Ammon's horn (tissue), 1 donor: ENCODE measurements around the gene GDAP1L1.
"Not testable (repeated sequence)": the region's sequence is repeated elsewhere in the genome, so short reads cannot be mapped to it uniquely, and the experiment has no call there.

ENCODE experiments used
- DNase-seq: peaks from one replicate; pipeline ENCODE4 v3.0.0-alpha.2; 2016; ENCODE audit warnings: low spot score

GDAP1L1 gene

DNA sequence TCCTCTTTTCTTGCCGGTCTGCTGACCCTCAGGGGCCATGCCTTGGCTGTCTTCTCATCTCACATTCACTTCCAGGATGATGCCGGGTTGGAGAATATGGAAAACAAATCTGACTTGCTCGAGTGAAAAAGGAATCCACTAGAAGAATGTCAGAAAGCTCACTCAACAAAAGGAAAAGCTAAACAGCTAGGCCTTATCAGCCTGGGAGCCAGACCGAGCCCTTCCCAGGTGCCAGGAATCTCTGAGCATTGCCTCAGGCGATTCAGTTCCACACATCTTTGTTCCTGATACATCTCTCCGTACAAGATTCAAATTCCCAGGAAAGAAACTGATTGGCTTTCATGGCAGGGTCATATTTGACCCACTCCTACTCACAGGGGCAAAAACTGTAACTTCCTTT, 27.3 kb upstream of the GDAP1L1 start:
- DNase-seq = no peak

DNA sequence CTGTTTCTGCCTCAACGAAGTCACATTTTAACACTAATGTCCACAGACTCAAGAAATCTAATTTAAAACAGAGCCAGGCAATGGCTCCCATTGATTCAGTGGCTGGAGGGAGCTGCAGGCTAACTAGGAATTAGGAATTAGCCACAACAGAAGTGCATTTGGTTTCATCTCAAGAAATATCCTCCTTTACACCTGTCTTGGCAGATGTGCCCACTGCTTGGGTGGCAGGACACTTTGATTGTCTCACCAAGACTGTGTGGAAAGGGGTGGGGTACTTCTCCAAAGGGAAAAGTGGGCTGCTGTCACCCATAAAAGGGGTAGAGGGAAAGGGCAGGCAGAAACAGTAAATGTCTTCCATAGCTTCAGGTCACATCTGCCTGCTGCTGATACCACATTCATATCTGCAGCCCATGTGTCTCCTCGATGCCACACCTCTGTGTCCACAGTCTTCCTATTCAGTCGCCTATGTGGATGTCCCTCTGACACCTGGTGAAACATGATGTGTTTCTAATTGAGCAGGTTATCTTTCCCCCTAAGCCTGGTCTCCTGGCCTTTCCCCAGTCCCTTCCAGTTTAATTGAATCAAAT, 25.6 kb upstream of the GDAP1L1 start:
- DNase-seq = no peak

DNA sequence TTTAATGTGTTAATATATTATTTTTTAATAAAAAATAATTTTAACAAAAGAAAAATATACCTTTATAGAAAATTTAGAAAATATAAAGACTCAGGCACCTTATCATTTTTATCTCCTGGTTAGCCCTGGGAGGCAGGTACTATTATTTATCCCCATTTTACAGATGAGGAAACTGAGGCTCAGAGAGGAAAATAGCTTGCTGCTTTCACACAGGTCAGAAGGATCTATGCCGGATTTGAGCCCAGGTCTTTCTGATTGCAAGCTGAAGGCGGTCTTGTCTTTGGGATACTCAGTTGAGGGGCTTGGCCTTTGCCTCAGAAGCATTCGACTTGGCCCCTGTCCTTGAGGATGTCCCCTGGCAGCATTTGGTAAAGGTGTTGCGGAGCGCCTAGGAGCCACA, 25.1 kb upstream of the GDAP1L1 start:
- DNase-seq = no peak

DNA sequence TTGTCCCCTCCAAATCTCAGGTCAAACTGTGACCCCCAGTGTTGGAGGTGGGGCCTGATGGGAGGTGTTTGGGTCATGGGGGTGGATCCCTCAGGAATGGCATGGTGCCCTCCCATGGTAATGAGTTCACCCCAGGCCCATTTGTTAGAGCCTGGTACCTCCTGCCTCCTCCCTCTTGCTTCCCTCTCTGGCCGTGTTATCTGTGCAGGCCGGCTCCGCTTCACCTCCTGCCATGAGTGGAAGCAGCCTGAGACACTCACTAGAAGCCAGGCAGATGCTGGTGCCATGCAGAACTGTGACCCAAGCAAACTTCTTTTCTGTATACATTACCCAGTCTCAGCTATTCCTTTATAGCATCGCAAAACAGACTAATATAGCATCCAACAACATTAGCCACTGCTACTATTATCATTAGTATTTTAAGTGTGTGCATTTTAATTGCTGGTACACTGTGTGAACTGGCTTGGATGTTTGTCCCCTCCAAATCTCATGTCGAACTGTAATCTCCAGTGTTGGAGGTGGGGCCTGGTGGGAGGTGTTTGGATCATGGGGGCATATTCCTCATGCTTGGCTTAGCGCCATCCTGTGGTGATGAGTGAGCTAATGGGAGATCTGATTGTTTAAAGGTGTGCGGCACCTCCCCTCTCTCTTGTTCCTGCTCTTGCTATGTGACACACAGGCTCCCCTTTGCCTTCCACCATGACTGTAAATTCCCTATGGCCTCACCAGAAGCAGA, 24.3 kb upstream of the GDAP1L1 start:
- DNase-seq = no peak

DNA sequence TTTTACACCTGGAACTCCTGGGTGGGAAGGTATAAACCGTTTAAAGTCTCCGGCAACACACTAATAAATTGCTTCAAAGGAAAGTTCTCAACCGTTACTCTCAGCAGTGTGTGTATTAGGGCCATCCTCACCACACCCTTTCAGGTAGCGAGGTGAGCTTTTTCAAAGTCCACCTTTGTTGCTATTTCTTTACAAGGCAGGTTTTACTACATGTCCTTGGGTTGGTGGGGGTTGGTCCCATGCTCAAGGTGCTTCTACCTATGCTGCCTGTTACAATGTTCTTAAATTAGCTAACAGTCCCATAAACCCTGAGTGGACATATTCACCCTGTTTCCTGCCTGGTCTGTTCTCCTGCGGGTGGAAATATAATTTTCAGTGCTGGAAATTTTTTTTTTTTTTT, 23.4 kb upstream of the GDAP1L1 start:
- no peak for DNase-seq

DNA sequence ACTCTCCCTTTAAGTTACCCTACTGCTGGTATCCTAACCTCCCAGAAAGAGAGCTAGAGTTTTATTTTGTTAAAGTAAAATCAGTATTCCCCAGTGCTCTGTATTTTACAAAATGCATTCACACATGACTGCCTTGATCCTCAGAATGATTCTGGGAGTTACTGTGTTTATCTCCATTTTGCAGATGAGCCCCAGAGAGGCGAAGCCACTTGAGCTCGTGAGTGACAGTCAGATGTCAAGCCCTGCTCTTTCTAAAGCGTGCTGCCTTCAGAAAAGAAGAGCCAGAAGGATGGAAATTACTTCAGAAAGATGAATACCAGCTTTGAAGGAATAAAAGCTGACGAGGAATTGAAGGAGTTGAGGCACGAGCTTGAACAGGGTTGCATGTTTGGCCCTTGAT, 22.5 kb upstream of the GDAP1L1 start:
- DNase-seq = no peak

DNA sequence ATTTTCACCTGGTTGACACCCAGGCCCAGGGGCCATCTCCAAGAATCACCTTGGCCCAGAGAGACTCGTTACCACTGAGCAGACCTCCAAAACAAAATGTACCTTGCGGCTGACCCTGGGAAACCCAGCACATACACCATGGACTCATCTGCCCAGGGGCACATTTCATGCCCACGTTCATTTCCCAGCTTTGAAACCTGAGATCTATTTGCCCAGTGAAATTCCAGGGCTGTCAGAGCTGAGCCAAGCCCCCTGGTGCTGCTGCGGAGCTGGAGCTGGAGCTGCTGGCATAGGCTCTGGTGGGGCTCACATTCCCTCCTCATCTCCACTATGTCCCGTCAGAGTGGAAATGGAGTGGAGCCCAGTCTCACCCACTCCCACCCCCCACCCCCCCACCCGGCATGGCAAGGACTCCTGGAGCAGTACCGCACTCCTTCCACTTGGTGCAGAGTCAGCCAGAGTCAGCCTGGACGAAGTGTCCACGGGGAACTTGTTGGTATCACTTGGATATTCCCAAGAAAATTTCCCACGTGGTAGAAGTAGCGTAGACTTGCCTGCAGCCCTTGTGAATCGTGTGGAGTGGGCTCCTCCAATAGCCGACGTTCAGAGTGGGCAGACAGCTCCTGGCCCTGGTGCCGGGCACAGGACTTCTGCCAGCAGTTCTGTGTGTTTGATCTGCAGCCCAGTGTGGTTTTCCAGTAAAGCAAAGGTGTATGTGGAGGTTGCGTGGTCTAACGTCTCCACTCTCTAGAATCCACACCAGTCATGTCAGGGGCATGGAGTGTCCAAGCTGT, 18.4 kb upstream of the GDAP1L1 start:
- no peak for DNase-seq

DNA sequence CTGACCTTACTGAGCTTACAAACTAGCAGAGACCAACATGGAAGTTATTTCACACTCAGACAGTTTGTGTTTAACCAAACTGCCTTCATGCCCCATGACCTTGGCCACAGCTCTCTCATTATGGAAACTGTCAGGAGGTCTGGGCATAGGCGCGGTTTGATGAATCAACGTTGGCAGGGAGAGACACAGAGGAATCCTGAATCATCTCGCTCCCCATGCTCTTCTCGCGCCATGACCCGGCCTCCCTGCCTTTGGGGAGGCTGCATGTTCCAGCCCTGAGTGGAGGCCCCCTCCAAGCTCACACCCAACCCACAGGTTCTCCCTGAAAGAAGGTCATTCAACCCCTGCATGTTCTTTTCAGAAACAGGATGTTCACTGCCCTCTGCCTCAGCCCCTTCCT, 15.9 kb upstream of the GDAP1L1 start:
- no peak for DNase-seq

DNA sequence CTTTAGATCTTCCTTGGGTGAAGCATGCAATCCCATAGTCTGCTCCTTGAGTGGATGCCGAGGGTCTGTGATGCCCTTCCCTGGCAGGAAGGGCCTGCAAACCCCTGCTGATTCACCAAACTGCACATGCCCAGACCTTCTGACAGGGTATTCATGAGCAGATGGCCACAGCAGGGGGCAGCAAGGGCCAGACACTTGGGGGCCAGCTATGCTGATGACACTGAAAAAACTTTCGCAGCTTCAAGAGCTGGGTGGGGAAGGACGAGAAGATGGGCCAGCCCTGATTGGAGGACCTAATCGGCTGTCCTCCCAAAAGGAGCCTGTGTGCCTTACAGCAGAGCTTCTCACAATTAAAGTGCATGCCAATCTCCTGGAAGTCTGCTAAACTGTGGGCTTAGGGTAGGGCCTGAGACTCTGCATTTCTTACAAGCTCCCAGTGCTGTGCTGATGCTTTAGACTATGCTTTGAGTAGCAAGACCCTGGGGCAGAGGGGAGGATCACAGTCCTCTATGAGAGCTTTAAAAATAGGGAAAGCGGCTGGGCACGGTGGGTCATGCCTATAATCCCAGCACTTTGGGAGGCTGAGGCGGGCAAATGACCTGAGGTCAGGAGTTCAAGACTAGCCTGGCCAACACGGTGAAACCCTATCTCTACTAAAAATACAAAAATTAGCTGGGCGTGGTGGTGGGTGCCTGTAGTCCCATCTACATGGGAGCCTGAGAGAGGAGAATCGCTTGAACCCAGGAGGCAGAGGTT, 15.2 kb upstream of the GDAP1L1 start:
- DNase-seq = no peak

DNA sequence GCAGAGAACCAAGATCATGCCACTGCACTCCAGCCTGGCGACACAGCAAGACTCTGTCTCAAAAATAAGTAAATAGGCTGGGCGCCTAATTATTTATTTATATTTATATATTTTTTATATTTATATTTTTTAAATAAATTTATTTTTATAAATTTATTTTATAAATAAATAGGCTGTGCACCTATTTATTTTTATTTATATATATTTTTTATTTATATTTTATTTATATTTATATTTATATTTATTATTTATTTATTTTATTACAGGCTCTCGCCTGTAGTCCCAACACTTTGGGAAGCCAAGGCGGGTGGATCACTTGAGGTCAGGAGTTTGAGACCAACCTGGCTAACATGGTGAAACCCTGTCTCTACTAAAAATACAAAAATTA, 14.6 kb upstream of the GDAP1L1 start:
- not testable (repeated sequence) for DNase-seq

DNA sequence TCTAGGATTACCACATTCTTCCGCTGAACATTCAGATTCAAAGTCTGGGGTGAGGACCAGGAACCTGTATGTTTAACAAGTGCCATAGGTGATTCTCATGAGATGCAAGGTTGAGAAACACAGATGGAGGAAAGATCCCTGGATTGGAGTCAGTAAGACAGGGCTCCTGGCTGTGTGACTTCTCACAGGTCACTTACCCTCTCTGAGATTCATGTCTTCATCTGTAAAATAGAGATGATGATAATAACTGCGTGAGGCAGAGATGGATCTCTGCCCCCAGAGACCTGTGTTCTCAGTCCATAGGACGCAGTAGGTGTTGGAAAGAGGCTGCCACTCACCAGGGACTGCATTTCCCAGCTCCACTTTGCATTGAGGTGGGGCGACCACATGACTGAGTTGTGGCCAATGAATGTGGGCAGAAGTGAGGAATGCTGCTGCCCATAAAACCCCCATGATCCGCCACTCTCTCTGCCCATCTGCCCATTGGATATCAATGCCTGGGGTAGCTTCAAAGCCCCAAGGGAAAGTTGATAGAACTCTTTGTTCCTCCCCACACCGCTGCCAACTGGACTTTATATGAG, 13.6 kb upstream of the GDAP1L1 start:
- no peak for DNase-seq

DNA sequence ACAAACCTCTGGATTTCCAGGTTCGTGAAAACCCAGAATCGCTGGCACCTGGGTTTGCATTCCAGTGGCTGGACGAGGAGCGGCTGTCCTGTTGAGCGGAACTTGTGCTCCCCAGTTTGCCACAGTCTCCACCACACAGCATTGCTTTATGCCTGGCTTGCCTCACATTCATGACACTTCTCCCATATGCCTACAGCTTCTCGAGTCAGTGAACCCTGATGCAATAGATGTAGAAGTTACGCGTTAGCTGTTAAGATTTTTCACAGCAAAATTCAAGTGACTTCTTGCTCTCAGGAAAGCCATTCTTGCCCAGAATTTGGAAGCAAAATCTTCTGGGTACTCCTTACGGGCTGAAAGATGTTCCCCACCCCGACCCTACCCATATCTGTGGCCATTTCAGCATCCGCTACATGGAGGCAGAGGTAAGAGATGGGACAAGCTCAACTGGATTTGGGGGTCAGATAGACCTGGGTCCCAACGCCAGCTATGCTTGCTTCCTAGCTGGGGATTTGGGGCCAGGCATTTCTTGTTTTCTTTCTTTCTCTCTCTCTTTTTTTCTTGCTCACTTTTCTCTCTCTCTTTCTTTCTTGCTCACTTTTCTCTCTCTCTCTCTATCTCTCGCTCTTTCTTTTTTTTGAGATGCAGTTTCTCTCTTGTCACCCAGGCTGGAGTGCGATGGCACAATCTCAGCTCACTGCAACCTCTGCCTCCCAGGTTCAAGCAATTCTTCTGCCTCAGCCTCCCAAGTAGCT, 12.4 kb upstream of the GDAP1L1 start:
- no peak for DNase-seq

DNA sequence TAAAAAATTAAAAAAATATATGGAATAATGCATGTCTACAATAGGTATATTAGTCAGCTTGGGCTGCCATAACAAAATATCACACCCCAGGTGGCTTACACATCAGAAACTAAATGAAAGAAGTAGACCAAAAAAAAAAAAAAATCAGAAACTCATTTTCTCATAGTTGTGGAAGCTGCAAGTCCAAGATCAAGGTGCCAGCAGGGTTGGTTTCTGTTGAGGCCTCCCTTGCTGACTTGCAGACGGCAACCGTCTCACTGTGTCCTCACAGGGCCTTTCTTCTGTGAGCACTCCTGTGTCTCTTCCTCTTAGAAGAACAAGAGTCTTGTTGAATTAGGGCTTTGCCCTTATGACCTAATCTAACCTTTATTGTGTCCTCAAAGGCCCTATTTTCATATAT, 11.4 kb upstream of the GDAP1L1 start:
- no peak for DNase-seq

DNA sequence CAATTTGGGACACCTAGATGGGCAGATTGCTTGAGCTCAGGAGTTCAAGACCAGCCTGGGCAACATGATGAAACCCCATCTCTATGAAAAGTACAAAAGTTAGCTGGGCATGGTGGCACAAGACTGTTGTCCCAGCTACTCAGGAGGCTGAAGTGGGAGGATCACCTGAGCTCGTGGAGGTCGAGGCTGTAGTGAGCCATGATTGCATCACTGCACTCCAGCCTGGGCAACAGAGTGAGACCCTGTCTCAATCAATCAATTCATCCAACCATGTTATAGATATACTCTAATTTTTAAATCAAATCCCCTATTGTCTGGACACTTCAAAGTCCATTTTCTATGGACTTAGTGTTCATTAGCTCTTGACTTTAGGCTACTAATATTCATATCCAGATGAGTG, 10.3 kb upstream of the GDAP1L1 start:
- DNase-seq = not testable (repeated sequence)

DNA sequence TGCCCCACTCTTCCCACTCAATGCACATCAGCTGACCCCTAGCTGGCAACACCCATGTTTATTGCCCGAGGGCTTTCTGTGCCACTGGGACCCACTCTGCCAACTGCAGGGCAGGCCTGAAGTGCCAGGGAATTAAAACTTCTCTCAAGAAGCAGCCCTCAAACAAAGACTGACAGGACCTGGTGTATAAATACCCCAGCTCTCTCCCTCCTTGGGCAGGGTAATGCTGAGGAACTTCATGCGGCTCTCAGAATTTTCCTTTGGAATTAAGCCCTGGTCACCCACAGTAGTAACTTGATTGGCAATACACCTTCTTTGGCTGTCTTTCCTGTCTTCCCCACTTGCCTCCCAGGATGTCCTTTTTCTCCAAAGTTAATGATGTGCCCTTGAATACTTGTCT, 5.3 kb upstream of the GDAP1L1 start:
- DNase-seq = no peak

DNA sequence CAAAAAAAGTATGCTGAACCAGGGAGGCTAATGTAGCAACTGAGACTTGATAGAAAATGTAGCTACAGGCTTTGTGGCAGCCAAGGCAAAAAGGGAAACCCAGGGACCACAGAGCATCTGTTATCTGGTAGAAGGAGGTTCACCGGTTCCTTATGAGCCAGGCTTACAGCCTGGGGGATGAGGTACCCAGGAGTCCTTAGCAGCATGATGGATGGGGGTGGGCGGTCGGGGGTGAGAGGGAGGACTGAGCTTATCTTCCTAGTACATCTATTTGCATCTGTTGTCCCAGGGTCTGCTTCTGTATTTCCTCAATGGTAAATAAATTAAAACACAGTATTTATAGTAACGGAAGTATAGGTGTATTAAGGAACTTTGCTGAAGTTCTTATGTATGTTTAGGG, 1.1 kb upstream of the GDAP1L1 start:
- DNase-seq = no peak

DNA sequence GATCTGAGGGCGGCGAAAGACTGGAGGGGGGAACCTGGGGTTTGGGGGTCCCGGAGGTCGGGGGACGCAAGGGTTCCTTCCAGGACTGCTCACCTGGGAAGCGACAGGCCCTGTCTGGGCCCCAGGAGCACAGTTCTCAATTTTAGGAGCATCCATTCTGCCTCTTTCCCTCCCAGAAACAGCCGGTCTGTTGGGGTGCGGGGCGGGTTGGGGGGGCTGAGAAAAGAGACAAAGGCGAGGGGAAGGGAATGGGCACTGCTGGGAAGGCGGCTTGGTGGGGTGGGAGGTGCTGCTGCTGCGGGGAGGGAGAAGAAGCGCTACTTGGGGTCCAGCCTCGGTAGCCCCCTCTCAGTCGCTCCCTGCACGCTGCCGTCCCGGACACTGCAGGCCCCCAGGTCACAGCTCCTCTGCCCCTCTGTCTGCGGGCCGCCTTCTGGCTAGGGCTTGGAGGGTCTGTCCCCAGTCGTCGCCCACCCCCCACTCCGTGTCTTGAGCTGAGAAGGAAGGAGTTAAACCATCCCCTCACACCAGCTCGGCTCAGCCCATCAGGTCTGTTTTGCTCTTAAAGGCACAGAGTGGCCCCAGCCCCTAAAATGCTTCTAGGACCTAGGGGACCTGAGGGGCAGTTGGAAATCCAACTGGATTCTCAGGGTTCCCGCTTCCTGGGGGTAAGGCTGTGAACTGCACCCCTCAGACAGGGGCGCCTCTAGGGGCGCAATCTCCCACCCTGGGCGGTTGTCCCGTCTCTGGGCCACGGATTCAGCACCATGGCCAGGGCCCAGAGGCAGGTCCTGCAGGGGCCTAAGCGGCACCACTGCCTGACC, 690 bp downstream of the GDAP1L1 start:
- peak; percentile 9 for DNase-seq

DNA sequence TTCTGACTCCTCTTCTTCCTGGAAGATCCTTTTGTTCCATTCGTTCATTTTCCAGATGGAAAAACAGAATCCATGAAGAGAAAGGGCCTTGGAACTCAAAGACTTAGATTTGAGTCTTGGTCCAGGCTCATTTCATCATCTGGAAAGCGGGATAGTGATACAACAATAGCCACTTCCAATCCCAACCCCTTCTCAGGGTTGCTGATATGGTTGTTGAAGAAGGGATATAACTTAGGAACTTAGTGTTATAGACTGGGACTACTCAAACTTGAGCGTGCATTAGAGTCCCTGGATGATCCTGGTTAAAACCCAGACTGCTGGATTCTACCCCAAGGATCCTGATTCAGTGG, 1.3 kb downstream of the GDAP1L1 start:
- no peak for DNase-seq

DNA sequence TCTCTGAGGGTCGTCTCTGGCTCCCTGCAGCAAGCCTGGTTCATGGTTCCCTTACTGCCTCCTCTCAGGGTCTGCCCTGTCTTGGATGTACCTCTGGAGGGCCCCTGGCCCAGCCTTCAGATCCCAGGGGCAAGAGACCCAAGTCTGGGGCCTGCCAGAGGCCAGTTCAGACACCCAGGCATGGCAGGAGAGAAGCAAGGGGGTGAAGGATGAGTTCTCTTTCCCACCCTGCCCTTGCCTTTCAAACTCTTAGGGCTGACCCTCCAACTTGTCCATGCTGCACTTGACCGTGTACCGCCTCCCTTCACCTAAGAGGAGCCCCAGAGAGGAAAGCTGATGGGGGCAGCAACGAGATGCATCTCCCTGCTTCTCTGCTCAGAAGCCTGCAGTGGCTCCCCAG, 4.2 kb downstream of the GDAP1L1 start:
- DNase-seq = no peak

DNA sequence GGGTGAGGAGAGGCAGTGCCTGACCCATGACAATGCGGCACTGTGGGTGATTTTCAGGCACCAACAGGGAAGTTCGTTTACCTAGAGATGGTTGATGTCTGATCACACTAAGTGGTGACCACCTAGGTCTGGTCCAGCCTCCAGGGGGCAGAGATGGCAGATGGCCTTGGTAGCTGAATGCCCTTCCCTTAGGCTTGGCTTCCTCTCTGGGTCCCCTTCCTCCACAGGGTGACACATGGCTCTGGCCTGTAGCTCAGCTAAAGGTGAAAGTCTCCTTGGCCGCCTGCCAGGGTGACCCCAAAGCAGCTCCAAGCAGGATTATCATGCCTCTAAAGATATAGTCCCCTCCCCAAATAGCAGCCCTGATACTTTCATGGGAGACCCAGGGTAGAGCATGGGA, 6.4 kb downstream of the GDAP1L1 start:
- no peak for DNase-seq

DNA sequence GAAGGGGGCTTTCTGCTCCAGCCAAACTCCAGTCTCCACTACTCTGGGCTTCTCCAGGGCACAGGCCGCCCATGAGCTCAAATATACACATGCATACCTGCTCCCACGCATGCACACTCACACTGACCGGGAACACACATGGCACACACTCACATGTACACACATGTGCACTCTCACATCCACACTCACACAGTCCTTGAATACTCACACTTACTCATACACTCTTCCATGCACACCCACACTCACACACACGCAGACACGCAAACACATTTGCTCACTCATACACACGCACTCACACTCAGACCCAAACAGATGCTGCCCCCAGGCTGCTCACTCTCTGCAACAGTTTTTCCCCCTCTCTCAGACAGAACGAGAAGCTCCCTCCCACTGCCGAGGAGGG, 7.0 kb downstream of the GDAP1L1 start:
- DNase-seq = peak; percentile 15
